Measurements from ENCODE around the gene ZNHIT3. TPM values are rescaled to one million over a fixed set of nuclear protein-coding genes. Genes with fewer than 3 reads are reported as not detected.
"Not testable (repeated sequence)": the region's sequence is repeated elsewhere in the genome, so short reads cannot be mapped to it uniquely, and the experiment has no call there.

ZNHIT3 gene
- total and polyA plus RNA-seq, 2 of the 13 experiments (the other 11 are each of a cell fraction or from before 2014, with no cell fraction given) = 66.6 to 77.4 TPM

GRCh38 chr17:36482611-36483504 is 3.6 kb upstream of the ZNHIT3 start (continued):
- TF ChIP-seq ARID5B (CRISPR knock-in tag; IDR thresholded peaks at IDR 0.05) = peak; percentile 69

GRCh38 chr17:36484021-36484420 is 2.5 kb upstream of the ZNHIT3 start:
- H3K4me2 ChIP-seq (ENCODE audit: low read depth, low read length); H3K9me3 ChIP-seq (ENCODE audit: low read length); DNase-seq (ENCODE audit: low spot score); ATAC-seq; H3K4me3 ChIP-seq (replicated peaks in 1 of 3; ENCODE audit: insufficient read depth in 1 of 3, low read depth in 2 of 3, low read length in 3 of 3); H4K20me1 ChIP-seq (ENCODE audit: insufficient read depth, low read length); FAIRE-seq; POLR2A ChIA-PET; intact Hi-C loops (cut with micrococcal nuclease; ENCODE audit: unreplicated experiment); H2AFZ ChIP-seq (ENCODE audit: low read length); H3K27ac ChIP-seq (ENCODE audit: extremely low read length, insufficient read depth, low read length); H3K9ac ChIP-seq (ENCODE audit: insufficient read depth, low read depth, low read length); H3K36me3 ChIP-seq (replicated peaks in 1 of 2; ENCODE audit: control insufficient read depth in 1 of 2, insufficient read depth in 2 of 2, low read length in 2 of 2); BruUV-seq (replicated peaks): not testable (repeated sequence)
- Histone ChIP-seq H3K4me1 (ENCODE audit: insufficient read depth, low read length) (peaks cover 39% of the 10 kb centered on the region), H3K79me2 (ENCODE audit: insufficient read depth, low read length) (peaks cover 19% of the 10 kb centered on the region), H3K27me3 (ENCODE audit: control insufficient read depth in 1 of 2, insufficient read depth in 2 of 2, low read length in 2 of 2) (peaks cover 0 to 21% of the 10 kb centered on the region in 2 experiments; a peak in 3 of 5 replicates)
- in situ Hi-C loops (cut with HindIII; ENCODE audit: extremely low pct_ligation_motif_present, low pct_unique_long_range_greater_than_20kb) = loop anchor here (25.0 kb wide), 1 partner anchor 522 kb away; no protein-coding TSS in a partner anchor
- 77% methylated on average over 7 of the region's 7 CpGs for WGBS (ENCODE audit: low lambda C conversion rate)
- CTCF ChIA-PET (ENCODE audit: low intra/inter-chr PET ratio, low total read pairs) = interaction anchor here (0.9 kb wide), 1 partner anchor 537 kb away, joined by 3 read pairs; no protein-coding TSS in a partner anchor
